Fibroblast of villous mesenchyme (primary cell): ENCODE results near the gene FMNL2. TPM values are rescaled to one million over a fixed set of nuclear protein-coding genes. Genes with fewer than 3 reads are reported as not detected.
"Not testable (repeated sequence)": the region's sequence is repeated elsewhere in the genome, so short reads cannot be mapped to it uniquely, and the experiment has no call there.

Experiments
- DNase-seq: peaks from one replicate; pipeline ENCODE4 v3.0.0-alpha.2; 2010; ENCODE audit warnings: low read depth
- H3K4me3 ChIP-seq: 2 replicates; pipeline ENCODE4 v1.5.1; 2011; ENCODE audit warnings: low read depth, mild to moderate bottlenecking, low read length
- CTCF ChIP-seq: IDR thresholded peaks from 2 replicates; pipeline ENCODE4 v1.5.1; 2012; ENCODE audit warnings: low read depth, mild to moderate bottlenecking, low read length; ENCODE audit not compliant: insufficient read depth
- total RNA-seq: library from RNA; depleted of rRNA; stranded (reverse); fragments of >200 nt; gene quantifications from 2 replicates; pipeline ENCODE4 v1.2.3, GENCODE V29; 2012

The FMNL2 gene
- total RNA-seq, 1 donor, result 17.3 TPM

DNA sequence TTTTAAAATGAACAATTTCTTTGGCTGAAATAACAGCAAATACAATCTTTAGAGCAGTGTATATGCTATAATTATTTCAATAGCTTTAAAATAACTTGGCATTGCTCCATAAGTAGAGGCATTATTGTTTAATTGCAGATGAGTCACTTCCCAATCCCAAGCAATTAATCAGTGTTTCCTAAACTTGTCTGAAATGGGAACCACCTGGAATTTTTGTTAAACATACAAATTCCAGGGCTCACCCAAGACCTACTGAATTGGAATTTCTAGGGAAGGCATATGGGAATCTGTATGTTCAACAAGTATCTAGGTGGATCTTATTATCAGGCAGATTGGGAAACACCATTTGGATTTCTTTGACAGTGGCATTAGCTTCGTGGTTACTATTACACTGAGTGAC is 27.1 kb upstream of the FMNL2 start:
- DNase-seq, result no peak
- no peak for TF ChIP-seq CTCF
- H3K4me3 ChIP-seq, result no peak overlapping the region

GRCh38 chr2:152309352-152310214 is 25.4 kb upstream of the FMNL2 start:
- H3K4me3 ChIP-seq, result no peak overlapping the region
- TF ChIP-seq CTCF, result no peak
- no peak for DNase-seq

GRCh38 chr2:152319822-152320570 is 15.0 kb upstream of the FMNL2 start:
- DNase-seq, result no peak
- H3K4me3 ChIP-seq, result no peak overlapping the region
- TF ChIP-seq CTCF, result no peak

DNA sequence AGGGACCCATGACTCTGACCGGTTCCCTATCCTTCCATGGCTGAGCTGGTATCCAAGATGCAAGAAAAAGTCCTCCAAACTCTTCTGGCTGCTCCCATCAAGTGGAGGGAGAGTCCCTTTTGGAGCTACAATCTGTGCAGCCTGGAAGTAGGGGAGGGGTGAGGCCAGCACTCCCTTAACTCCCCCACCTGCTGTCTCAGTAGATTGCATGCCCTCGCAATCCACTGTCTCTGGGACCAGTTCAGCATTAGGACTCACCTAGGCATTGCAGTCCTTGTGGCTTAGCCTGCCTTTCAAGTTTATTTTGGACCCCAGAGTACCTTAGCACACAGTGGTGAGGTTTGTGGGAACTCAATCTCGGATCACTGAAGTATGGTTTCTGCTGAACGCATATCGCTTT is 14.2 kb upstream of the FMNL2 start:
- DNase-seq, result no peak
- TF ChIP-seq CTCF, result no peak
- H3K4me3 ChIP-seq, result no peak overlapping the region

GRCh38 chr2:152322222-152322621 is 12.8 kb upstream of the FMNL2 start:
- no peak overlapping the region for H3K4me3 ChIP-seq
- DNase-seq, result peak; percentile 66
- TF ChIP-seq CTCF, result no peak

- not testable (repeated sequence) for H3K4me3 ChIP-seq, DNase-seq
These were observed 9.8 kb upstream of the FMNL2 start for GRCh38 chr2:152325126-152325525.

DNA sequence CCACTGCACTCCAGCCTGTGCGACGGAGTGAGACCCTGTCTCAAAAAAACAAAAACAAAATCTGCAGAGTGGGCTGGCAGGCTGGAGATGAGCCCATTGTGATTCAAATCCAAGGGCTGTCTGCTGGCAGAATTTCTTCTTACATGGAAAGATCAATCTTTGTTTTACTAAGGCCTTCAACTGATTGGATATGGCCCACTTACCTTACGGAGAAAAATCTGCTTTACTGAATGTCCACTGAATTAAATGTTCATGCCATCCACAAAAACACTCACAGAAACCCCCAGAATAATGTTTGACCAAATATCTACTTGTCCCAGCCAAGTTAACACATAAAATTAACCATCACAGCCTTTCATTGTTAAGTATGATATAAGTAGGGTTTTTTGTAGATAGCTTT is 8.3 kb upstream of the FMNL2 start:
- no peak overlapping the region for H3K4me3 ChIP-seq
- DNase-seq, result no peak
- no peak for TF ChIP-seq CTCF
